Ascending aorta (tissue), 2 donors: Measurements from ENCODE around the gene RAI14. TPM values are rescaled to one million over a fixed set of nuclear protein-coding genes. Genes with fewer than 3 reads are reported as not detected.
A peak's percentile ranks its signal among the peaks of the same experiment; 100 is the strongest.

Source experiments
- DNase-seq, 2 donors: peaks; one replicate each; pipeline ENCODE4 v3.0.0-alpha.2; 2019; ENCODE audit warnings: low spot score in 2 of 2
- H3K27ac ChIP-seq, 2 donors: fragments of 200-600 bp; sonication (generic); one replicate each; pipeline ENCODE4 v1.5.1; 2016 to 2017; ENCODE audit warnings: mild to moderate bottlenecking in 1 of 2
- H3K27me3 ChIP-seq: fragments of 200-600 bp; sonication (generic); one replicate; pipeline ENCODE4 v1.5.1; 2017
- H3K36me3 ChIP-seq, 2 donors: fragments of 200-600 bp; sonication (generic); one replicate each; pipeline ENCODE4 v1.5.1; 2016
- H3K4me1 ChIP-seq, 2 donors: fragments of 200-600 bp; sonication (generic); one replicate each; pipeline ENCODE4 v1.5.1; 2016 to 2017; ENCODE audit warnings: mild to moderate bottlenecking in 1 of 2
- H3K4me3 ChIP-seq, 2 donors: fragments of 200-600 bp; sonication (generic); one replicate each; pipeline ENCODE4 v1.5.1; 2016 to 2017; ENCODE audit warnings: mild to moderate bottlenecking in 1 of 2
- H3K9me3 ChIP-seq, 2 donors: fragments of 200-600 bp; sonication (generic); one replicate each; pipeline ENCODE4 v1.5.1; 2016
- intact Hi-C: fragments of 100-400 bp; cut with DNase I; formaldehyde crosslinking; loops from one replicate; pipeline ENCODE4 v1.15.1; 2023
- total RNA-seq: library from RNA; depleted of rRNA; stranded (reverse); fragments of >200 nt; gene quantifications from one replicate; pipeline ENCODE4 v1.1.0, GENCODE V29; 2016
- TF ChIP-seq, protein P1 (sequence below), 3 experiments: fragments of 200-600 bp in 2 of 3; fragments of 450-650 bp in 1 of 3; sonication (generic) in 2 of 3; IDR thresholded peaks; one replicate each; pipeline ENCODE4 v1.5.1; 2016 to 2019; ENCODE audit warnings: antibody characterized with exemption in 3 of 3, mild to moderate bottlenecking in 1 of 3, moderate library complexity in 1 of 3

The RAI14 gene
- total RNA-seq, 1 donor from 2014 or later: 134 TPM

GRCh38 chr5:34737731-34738130 is 81.6 kb downstream of the RAI14 start:
- peak overlapping the region; percentile 67 to 77 for H3K27ac ChIP-seq
- intact Hi-C loops: loop anchor here (5.0 kb wide), 2 partner anchors 40 to 80 kb away; partner anchors contain the start of gene RAI14

DNA sequence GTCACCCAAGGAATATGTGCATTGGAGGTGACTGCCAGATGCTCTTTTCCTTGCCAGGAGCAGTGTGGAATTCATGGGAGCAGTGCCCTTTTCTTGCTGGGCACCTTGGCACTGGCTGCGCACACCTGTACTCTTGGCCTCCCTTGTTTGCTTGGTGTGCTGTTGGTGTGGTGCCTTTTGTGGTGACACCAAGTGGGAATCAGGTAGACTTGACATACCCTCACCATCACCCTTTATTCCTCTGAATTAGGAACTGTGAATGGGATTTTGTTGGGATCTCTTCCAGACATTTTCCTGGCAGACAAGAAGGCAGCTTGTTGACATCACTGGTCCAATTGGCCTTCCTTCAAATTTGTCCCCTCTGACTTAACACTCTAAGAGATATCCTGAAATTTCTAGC is 82.3 kb downstream of the RAI14 start:
- no peaks in the 10 kb centered on the region for H3K9me3 ChIP-seq
- peaks cover 0 to 4% of the 10 kb centered on the region in 2 donors for H3K36me3 ChIP-seq
- DNase-seq: no peak
- no peak overlapping the region for H3K4me3 ChIP-seq
- H3K27me3 ChIP-seq: no peaks in the 10 kb centered on the region
- peaks cover 4 to 42% of the 10 kb centered on the region in 2 donors for H3K4me1 ChIP-seq
- intact Hi-C loops: loop anchor here (5.0 kb wide), 2 partner anchors 41 to 81 kb away; partner anchors contain the start of gene RAI14
- TF ChIP-seq, protein P1, sequence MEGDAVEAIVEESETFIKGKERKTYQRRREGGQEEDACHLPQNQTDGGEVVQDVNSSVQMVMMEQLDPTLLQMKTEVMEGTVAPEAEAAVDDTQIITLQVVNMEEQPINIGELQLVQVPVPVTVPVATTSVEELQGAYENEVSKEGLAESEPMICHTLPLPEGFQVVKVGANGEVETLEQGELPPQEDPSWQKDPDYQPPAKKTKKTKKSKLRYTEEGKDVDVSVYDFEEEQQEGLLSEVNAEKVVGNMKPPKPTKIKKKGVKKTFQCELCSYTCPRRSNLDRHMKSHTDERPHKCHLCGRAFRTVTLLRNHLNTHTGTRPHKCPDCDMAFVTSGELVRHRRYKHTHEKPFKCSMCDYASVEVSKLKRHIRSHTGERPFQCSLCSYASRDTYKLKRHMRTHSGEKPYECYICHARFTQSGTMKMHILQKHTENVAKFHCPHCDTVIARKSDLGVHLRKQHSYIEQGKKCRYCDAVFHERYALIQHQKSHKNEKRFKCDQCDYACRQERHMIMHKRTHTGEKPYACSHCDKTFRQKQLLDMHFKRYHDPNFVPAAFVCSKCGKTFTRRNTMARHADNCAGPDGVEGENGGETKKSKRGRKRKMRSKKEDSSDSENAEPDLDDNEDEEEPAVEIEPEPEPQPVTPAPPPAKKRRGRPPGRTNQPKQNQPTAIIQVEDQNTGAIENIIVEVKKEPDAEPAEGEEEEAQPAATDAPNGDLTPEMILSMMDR (IDR thresholded peaks at IDR 0.05): no peak
- peak overlapping the region; percentile 67 to 77 for H3K27ac ChIP-seq

More at GRCh38 chr5:34737731-34738130, 81.6 kb downstream of the RAI14 start:
- Histone ChIP-seq H3K4me3 (no peak overlapping the region), H3K9me3 (no peaks in the 10 kb centered on the region), H3K4me1 (peaks cover 4 to 42% of the 10 kb centered on the region in 2 donors), H3K36me3 (peaks cover 0 to 6% of the 10 kb centered on the region in 2 donors), H3K27me3 (no peaks in the 10 kb centered on the region)
- TF ChIP-seq, protein P1 (IDR thresholded peaks at IDR 0.05): no peak
- no peak for DNase-seq

DNA sequence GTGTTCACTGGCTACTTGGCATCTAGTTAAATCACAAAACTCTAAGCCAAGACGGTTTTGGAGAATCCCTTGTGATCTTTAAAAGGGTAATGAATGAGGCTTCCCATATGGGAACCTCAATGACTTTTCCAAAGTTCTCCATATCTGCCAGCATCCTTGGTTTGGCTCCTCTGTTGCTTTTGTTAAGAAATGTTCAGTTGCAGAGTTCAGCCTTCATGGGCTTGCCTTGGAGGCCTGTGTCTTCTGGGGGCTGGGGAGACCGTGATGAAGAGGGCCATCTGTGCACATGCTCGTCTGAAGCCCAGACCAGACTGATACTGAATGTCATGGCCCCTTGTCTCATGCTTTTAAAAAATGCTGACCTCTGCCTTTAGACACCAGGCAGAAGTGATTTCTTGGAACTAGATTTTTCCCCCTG is 84.3 kb downstream of the RAI14 start:
- TF ChIP-seq, protein P1 (IDR thresholded peaks at IDR 0.05): no peak
- Histone ChIP-seq H3K27ac (peak overlapping the region; percentile 71 to 77), H3K4me1 (peaks cover 4 to 42% of the 10 kb centered on the region in 2 donors), H3K27me3 (no peaks in the 10 kb centered on the region), H3K36me3 (no peaks in the 10 kb centered on the region), H3K4me3 (no peak overlapping the region), H3K9me3 (no peaks in the 10 kb centered on the region)
- DNase-seq: no peak
- intact Hi-C loops: no loop called here

- TF ChIP-seq, protein P1 (IDR thresholded peaks at IDR 0.05): no peak
- Histone ChIP-seq H3K9me3 (no peaks in the 10 kb centered on the region), H3K27ac (peak overlapping the region; percentile 71 to 77), H3K36me3 (no peaks in the 10 kb centered on the region), H3K27me3 (no peaks in the 10 kb centered on the region), H3K4me1 (peaks cover 4 to 32% of the 10 kb centered on the region in 2 donors), H3K4me3 (no peak overlapping the region)
- intact Hi-C loops: no loop called here
- DNase-seq: no peak
These were observed 85.9 kb downstream of the RAI14 start for GRCh38 chr5:34742061-34742460.

DNA sequence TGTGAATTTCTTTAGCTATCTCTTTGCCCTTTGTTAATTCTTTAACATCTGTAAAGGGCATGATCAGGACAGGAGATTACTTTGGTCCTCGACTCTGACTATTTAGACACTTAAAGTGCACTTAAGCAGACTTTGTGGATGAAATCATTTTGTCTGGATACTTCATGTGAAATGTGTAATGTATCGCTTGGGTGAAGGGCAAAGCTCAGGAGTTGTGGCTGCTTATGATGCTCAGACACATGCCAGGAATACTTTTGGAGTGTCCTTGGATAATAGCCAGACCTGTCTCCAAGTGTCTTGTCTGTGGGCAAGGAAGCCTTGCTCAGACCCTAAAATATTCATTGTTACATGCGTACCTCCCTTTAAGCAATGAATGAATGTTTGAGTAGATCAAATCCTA is 87.8 kb downstream of the RAI14 start:
- Histone ChIP-seq H3K4me1 (peaks cover 0 to 24% of the 10 kb centered on the region in 2 donors), H3K27ac (peak overlapping the region in 1 of 2 donors; percentile 35)
- intact Hi-C loops: no loop called here

More for the DNA sequence above, 87.8 kb downstream of the RAI14 start:
- Histone ChIP-seq H3K27me3 (no peaks in the 10 kb centered on the region), H3K36me3 (no peaks in the 10 kb centered on the region), H3K9me3 (no peaks in the 10 kb centered on the region), H3K4me3 (no peak overlapping the region)
- no peak for DNase-seq
- TF ChIP-seq, protein P1 (IDR thresholded peaks at IDR 0.05): no peak
